PFSK-1 (cell line): ENCODE measurements around the gene SNAP29.

Experiments
- TAF1 ChIP-seq: IDR thresholded peaks from 2 replicates; pipeline ENCODE4 v1.6.1; 2012; ENCODE audit warnings: low read length, control low read depth, borderline replicate concordance; ENCODE audit not compliant: insufficient read depth
- TF ChIP-seq, protein P1 (sequence below), 2 experiments: IDR thresholded peaks; 2 replicates each; pipeline versions ENCODE4 v1.6.1 to v1.8.0; 2011 to 2012; ENCODE audit warnings: low read depth in 2 of 2, low read length in 2 of 2, control low read depth in 1 of 2, inconsistent platforms in 1 of 2, mild to moderate bottlenecking in 1 of 2, moderate library complexity in 1 of 2; ENCODE audit not compliant: insufficient read depth in 1 of 2

DNA sequence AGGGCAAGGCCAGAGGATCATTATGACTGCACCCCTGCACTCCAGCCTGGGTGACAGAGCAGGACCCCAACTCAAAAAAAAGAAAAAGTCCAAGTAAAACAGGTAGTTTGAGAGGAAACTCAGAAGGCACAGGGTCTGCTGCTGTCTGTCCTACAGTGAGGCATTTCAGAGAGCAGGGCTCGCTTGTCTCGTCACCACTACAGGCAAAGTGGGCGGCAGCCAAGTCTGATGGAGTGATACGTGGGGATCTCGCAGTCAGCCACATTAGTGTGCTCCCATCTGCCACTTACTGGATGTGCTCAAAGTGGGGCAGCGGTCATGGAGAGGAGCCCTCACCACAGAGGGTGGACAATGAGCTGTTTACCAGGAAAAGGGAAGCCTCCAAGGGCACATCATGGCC lies 42.2 kb upstream of the SNAP29 start:
- TF ChIP-seq, protein P1, sequence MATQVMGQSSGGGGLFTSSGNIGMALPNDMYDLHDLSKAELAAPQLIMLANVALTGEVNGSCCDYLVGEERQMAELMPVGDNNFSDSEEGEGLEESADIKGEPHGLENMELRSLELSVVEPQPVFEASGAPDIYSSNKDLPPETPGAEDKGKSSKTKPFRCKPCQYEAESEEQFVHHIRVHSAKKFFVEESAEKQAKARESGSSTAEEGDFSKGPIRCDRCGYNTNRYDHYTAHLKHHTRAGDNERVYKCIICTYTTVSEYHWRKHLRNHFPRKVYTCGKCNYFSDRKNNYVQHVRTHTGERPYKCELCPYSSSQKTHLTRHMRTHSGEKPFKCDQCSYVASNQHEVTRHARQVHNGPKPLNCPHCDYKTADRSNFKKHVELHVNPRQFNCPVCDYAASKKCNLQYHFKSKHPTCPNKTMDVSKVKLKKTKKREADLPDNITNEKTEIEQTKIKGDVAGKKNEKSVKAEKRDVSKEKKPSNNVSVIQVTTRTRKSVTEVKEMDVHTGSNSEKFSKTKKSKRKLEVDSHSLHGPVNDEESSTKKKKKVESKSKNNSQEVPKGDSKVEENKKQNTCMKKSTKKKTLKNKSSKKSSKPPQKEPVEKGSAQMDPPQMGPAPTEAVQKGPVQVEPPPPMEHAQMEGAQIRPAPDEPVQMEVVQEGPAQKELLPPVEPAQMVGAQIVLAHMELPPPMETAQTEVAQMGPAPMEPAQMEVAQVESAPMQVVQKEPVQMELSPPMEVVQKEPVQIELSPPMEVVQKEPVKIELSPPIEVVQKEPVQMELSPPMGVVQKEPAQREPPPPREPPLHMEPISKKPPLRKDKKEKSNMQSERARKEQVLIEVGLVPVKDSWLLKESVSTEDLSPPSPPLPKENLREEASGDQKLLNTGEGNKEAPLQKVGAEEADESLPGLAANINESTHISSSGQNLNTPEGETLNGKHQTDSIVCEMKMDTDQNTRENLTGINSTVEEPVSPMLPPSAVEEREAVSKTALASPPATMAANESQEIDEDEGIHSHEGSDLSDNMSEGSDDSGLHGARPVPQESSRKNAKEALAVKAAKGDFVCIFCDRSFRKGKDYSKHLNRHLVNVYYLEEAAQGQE (IDR thresholded peaks at IDR 0.05; ENCODE audit: insufficient read depth in 1 of 2, low read depth in 2 of 2, low read length in 2 of 2) = no peak
- no peak for TF ChIP-seq TAF1
